Measurements from ENCODE around the gene GRB10. TPM values are rescaled to one million over a fixed set of nuclear protein-coding genes. Genes with fewer than 3 reads are reported as not detected.
"Not testable (repeated sequence)": the region's sequence is repeated elsewhere in the genome, so short reads cannot be mapped to it uniquely, and the experiment has no call there.

GRB10 gene
- total RNA-seq, 1 donor from 2014 or later = not detected

DNA sequence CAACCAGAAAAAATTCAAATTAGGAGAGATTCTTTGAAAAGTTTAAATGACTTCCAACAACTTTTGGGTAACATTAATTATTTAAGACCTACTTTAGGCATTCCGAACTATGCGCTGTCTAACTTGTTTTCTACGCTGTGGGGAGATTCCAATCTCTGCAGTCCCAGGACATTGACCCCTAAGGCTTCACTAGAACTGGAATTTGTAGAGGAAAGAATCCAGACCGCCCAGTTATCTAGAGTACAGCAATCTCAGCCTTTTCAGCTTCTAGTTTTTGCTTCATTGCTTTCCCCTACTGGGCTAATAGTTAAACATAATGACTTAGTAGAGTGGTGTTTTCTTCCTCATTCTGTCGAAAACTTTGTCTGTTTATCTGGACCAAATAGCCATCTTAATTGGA lies 202.6 kb downstream of the GRB10 start:
- ATAC-seq (ENCODE audit: low read depth) (no peak), DNase-seq (no peak)
- TF ChIP-seq, protein P1, sequence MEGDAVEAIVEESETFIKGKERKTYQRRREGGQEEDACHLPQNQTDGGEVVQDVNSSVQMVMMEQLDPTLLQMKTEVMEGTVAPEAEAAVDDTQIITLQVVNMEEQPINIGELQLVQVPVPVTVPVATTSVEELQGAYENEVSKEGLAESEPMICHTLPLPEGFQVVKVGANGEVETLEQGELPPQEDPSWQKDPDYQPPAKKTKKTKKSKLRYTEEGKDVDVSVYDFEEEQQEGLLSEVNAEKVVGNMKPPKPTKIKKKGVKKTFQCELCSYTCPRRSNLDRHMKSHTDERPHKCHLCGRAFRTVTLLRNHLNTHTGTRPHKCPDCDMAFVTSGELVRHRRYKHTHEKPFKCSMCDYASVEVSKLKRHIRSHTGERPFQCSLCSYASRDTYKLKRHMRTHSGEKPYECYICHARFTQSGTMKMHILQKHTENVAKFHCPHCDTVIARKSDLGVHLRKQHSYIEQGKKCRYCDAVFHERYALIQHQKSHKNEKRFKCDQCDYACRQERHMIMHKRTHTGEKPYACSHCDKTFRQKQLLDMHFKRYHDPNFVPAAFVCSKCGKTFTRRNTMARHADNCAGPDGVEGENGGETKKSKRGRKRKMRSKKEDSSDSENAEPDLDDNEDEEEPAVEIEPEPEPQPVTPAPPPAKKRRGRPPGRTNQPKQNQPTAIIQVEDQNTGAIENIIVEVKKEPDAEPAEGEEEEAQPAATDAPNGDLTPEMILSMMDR (IDR thresholded peaks at IDR 0.05) = no peak
- POLR2A ChIA-PET = no interaction called here
- H3K4me3 Mint-ChIP-seq = no peak overlapping the region
- no peak overlapping the region for H3K27ac Mint-ChIP-seq
- peaks cover 25% of the 10 kb centered on the region for H3K27me3 Mint-ChIP-seq
- CTCF ChIA-PET = no interaction called here
- no peaks in the 10 kb centered on the region for H3K4me1 Mint-ChIP-seq
- intact Hi-C loops (cut with micrococcal nuclease) = no loop called here
- no peaks in the 10 kb centered on the region for H3K36me3 Mint-ChIP-seq (ENCODE audit: low read depth)
- H3K9me3 Mint-ChIP-seq = peaks cover 7% of the 10 kb centered on the region

DNA sequence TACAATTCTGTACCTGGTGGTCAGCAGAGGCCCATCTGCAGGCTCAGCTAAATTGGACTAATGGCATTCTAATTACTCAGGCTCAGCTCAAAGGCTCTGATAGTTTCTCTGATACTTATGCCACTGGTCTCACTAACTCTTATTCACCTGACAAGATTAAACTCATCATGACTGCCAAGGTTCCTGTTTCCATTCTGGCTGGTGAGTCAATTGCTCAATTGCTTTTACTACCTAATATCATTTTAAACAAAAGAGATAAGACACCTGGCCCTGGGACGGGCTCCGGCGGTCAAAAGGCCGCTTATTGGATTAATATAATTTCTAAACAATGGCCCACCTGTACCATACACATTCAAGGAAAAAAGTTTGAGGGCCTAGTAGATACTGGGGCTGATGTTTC lies 204.6 kb downstream of the GRB10 start:
- H3K9me3 Mint-ChIP-seq; H3K4me3 Mint-ChIP-seq; H3K4me1 Mint-ChIP-seq; POLR2A ChIA-PET; H3K36me3 Mint-ChIP-seq (ENCODE audit: low read depth); DNase-seq; CTCF ChIA-PET; H3K27ac Mint-ChIP-seq; ATAC-seq (ENCODE audit: low read depth); intact Hi-C loops (cut with micrococcal nuclease): not testable (repeated sequence)
- H3K27me3 Mint-ChIP-seq = peaks cover 25% of the 10 kb centered on the region

DNA sequence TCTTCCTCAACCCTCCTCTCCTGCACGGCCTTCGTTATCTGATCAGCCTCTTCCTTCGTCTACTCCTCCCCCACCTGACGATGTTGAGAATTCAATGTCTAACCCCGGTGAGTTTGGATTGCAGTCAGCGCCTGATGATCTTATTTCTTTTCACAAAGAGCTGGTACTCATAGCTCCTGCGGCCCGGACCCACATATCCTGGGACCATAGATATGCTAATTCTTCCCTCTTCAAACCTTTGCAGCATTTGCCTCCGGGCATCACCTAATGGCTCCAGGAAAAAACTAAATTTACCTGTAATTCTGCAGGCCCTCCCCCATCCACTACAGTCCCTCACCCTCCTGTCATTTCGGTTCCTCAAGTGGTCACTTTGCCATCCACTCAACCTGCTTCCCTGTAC lies 205.1 kb downstream of the GRB10 start:
- Mint-ChIP-seq H3K4me3 (no peak overlapping the region), H3K9me3 (peaks cover 1% of the 10 kb centered on the region), H3K27ac (no peak overlapping the region), H3K4me1 (no peaks in the 10 kb centered on the region), H3K36me3 (ENCODE audit: low read depth) (no peaks in the 10 kb centered on the region), H3K27me3 (peaks cover 25% of the 10 kb centered on the region)
- CTCF ChIA-PET = no interaction called here
- DNase-seq (no peak), ATAC-seq (ENCODE audit: low read depth) (no peak)
- TF ChIP-seq, protein P1 (IDR thresholded peaks at IDR 0.05) = no peak
- POLR2A ChIA-PET = no interaction called here
- intact Hi-C loops (cut with micrococcal nuclease) = no loop called here

DNA sequence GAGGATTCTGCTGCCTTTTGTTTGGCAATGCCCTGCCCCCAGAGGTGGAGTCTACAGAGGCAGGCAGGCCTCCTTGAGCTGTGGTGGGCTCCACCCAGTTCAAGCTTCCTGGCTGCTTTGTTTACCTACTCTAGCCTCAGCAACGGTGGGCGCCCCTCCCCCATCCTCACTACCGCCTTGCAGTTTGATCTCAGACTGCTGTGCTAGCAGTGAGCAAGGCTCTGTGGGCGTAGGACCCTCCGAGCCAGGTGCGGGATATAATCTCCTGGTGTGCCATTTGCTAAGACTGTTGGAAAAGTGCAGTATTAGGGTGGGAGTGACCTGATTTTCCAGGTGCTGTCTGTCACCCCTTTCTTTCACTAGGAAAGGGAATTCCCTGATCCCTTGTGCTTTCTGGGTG lies 206.3 kb downstream of the GRB10 start:
- H3K27me3 Mint-ChIP-seq = peaks cover 22% of the 10 kb centered on the region
- H3K36me3 Mint-ChIP-seq (ENCODE audit: low read depth); POLR2A ChIA-PET; DNase-seq; H3K4me3 Mint-ChIP-seq; CTCF ChIA-PET; H3K9me3 Mint-ChIP-seq; H3K4me1 Mint-ChIP-seq; intact Hi-C loops (cut with micrococcal nuclease); ATAC-seq (ENCODE audit: low read depth); H3K27ac Mint-ChIP-seq: not testable (repeated sequence)

DNA sequence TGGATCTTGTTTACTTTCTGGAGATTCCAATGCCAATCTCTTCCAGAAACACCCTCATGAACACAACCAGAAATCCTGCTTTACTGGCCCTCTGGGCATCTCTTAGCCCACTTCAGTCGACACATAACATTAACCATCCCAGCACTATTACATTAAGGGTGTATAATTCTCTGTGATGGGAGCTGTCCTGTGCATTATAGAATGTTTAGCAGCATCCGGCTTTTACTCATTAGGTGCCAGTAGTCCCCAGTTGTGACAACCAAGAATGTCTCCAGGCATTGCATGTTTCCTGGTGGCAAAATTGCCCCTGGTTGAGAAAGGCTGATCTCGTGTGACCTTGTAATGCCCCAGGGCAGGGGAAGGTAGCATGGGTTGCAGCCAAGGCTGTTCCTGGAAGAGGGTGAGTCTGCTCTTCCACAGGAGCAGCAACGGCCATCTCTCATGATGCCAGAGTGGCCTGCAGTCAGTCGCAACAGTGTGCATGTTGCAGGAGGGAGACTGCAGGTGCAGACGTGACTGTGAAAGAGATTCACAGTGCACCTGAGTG lies 214.9 kb downstream of the GRB10 start:
- TF ChIP-seq, protein P1 (IDR thresholded peaks at IDR 0.05) = no peak
- intact Hi-C loops (cut with micrococcal nuclease) = no loop called here
- CTCF ChIA-PET = no interaction called here

DNA sequence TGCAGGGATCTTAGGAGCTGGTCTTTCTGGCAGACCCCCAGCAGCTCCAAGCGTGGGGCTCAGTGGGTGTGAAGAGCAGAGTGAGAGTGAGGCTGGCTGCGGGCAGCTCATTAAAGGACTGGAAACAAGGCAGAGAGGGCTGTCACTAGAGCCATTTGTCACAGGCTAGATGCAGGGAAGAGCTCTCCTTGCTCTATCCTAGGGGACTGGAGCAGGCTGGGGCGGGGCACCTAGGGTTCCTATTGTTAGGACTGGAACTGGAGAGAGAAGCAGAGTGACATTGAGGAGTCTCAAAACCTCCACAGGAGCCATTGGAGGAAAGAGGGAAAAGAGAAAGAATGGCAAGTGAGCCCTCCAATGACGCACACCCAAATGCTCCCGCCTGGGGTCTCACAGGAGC lies 216.7 kb downstream of the GRB10 start:
- POLR2A ChIA-PET = interaction anchor here (0.6 kb wide), 1 partner anchor 15 kb away, joined by 6 read pairs; no protein-coding TSS in a partner anchor
- H3K27ac Mint-ChIP-seq = no peak overlapping the region

More for the DNA sequence above, 214.9 kb downstream of the GRB10 start:
- no peak overlapping the region for H3K27ac Mint-ChIP-seq
- DNase-seq = no peak
- H3K36me3 Mint-ChIP-seq (ENCODE audit: low read depth) = no peaks in the 10 kb centered on the region
- peaks cover 4% of the 10 kb centered on the region for H3K9me3 Mint-ChIP-seq
- POLR2A ChIA-PET = no interaction called here
- H3K4me1 Mint-ChIP-seq = no peaks in the 10 kb centered on the region
- ATAC-seq (ENCODE audit: low read depth) = no peak
- peaks cover 6% of the 10 kb centered on the region for H3K27me3 Mint-ChIP-seq
- no peak overlapping the region for H3K4me3 Mint-ChIP-seq

More for the DNA sequence above, 216.7 kb downstream of the GRB10 start:
- Mint-ChIP-seq H3K4me3 (no peak overlapping the region), H3K27me3 (peaks cover 6% of the 10 kb centered on the region), H3K9me3 (peaks cover 4% of the 10 kb centered on the region), H3K36me3 (ENCODE audit: low read depth) (no peaks in the 10 kb centered on the region), H3K4me1 (no peaks in the 10 kb centered on the region)
- CTCF ChIA-PET = no interaction called here
- DNase-seq = no peak
- intact Hi-C loops (cut with micrococcal nuclease) = no loop called here
- TF ChIP-seq, protein P1 (IDR thresholded peaks at IDR 0.05) = no peak
- ATAC-seq (ENCODE audit: low read depth) = no peak

Data from activated B cell treated with CpG ODN at 0.5 μM for 24 hours (primary cell).